NB4 (cell line): ENCODE measurements around the gene LRP1B.

Experiments used
- POLR2A ChIP-seq: IDR thresholded peaks from 2 replicates; pipeline ENCODE4 v1.6.1; 2011; ENCODE audit warnings: mild to moderate bottlenecking; ENCODE audit not compliant: insufficient read length; ENCODE audit errors: extremely low read depth
- TF ChIP-seq, protein P1 (sequence below): IDR thresholded peaks from one replicate; pipeline ENCODE4 v1.5.1; 2012; ENCODE audit warnings: low read depth, low read length

GRCh38 chr2:140504601-140505000, 1626.2 kb downstream of the LRP1B start:
- TF ChIP-seq, protein P1, sequence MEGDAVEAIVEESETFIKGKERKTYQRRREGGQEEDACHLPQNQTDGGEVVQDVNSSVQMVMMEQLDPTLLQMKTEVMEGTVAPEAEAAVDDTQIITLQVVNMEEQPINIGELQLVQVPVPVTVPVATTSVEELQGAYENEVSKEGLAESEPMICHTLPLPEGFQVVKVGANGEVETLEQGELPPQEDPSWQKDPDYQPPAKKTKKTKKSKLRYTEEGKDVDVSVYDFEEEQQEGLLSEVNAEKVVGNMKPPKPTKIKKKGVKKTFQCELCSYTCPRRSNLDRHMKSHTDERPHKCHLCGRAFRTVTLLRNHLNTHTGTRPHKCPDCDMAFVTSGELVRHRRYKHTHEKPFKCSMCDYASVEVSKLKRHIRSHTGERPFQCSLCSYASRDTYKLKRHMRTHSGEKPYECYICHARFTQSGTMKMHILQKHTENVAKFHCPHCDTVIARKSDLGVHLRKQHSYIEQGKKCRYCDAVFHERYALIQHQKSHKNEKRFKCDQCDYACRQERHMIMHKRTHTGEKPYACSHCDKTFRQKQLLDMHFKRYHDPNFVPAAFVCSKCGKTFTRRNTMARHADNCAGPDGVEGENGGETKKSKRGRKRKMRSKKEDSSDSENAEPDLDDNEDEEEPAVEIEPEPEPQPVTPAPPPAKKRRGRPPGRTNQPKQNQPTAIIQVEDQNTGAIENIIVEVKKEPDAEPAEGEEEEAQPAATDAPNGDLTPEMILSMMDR, result no peak
- TF ChIP-seq POLR2A, result no peak
